Ecto neural progenitor cell (in vitro differentiated cells): ENCODE results near the gene ZBTB20.

Source experiments
- DNase-seq: peaks from one replicate; pipeline ENCODE4 v3.0.0-alpha.2; 2018; ENCODE audit warnings: low spot score

Gene ZBTB20

GRCh38 chr3:115089481-115089880 is 57.6 kb downstream of the ZBTB20 start:
- DNase-seq: no peak

GRCh38 chr3:115087512-115087911 is 59.6 kb downstream of the ZBTB20 start:
- no peak for DNase-seq

GRCh38 chr3:115086344-115086743 is 60.7 kb downstream of the ZBTB20 start:
- no peak for DNase-seq

GRCh38 chr3:115085197-115085865 is 61.8 kb downstream of the ZBTB20 start:
- no peak for DNase-seq

- no peak for DNase-seq
Measured at GRCh38 chr3:115084686-115085085, 62.4 kb downstream of the ZBTB20 start.

GRCh38 chr3:115082260-115082659 is 64.8 kb downstream of the ZBTB20 start:
- no peak for DNase-seq

- DNase-seq: no peak
Measured at GRCh38 chr3:115081444-115081843, 65.6 kb downstream of the ZBTB20 start.

GRCh38 chr3:115077501-115078250 is 69.4 kb downstream of the ZBTB20 start:
- no peak for DNase-seq

GRCh38 chr3:115074502-115074901 is 72.6 kb downstream of the ZBTB20 start:
- DNase-seq: no peak

GRCh38 chr3:115072265-115073021 is 74.6 kb downstream of the ZBTB20 start:
- no peak for DNase-seq

- DNase-seq: no peak
Measured at GRCh38 chr3:115071601-115072000, 75.5 kb downstream of the ZBTB20 start.

- DNase-seq: no peak
Measured at GRCh38 chr3:115071166-115071565, 75.9 kb downstream of the ZBTB20 start.

GRCh38 chr3:115068799-115069198 is 78.3 kb downstream of the ZBTB20 start:
- DNase-seq: no peak

- DNase-seq: no peak
Measured at GRCh38 chr3:115062412-115062956, 84.6 kb downstream of the ZBTB20 start.

- no peak for DNase-seq
Measured at GRCh38 chr3:115062009-115062408, 85.1 kb downstream of the ZBTB20 start.

GRCh38 chr3:115052906-115053305 is 94.2 kb downstream of the ZBTB20 start:
- DNase-seq: no peak

- DNase-seq: no peak
Measured at GRCh38 chr3:115042351-115042750, 104.7 kb downstream of the ZBTB20 start.

GRCh38 chr3:115040673-115041286 is 106.3 kb downstream of the ZBTB20 start:
- DNase-seq: no peak

- DNase-seq: no peak
Measured at GRCh38 chr3:115040246-115040645, 106.8 kb downstream of the ZBTB20 start.

GRCh38 chr3:115038817-115039216 is 108.3 kb downstream of the ZBTB20 start:
- DNase-seq: no peak

- no peak for DNase-seq
Measured at GRCh38 chr3:115022835-115023398, 124.2 kb downstream of the ZBTB20 start.

- DNase-seq: no peak
Measured at GRCh38 chr3:115022199-115022598, 124.9 kb downstream of the ZBTB20 start.
